OCI-LY7 (cell line): ENCODE data around the gene KRTCAP2. TPM values are rescaled to one million over a fixed set of nuclear protein-coding genes. Genes with fewer than 3 reads are reported as not detected.

Source experiments
- BruUV-seq: library from RNA; stranded (reverse); fragments of 400-500 nt; replicated peaks from 2 replicates; lab custom pipeline; 2021; lab: Mats Ljungman, UMichigan
- CTCF ChIA-PET: fragments of 300-600 bp; sonication (Branson Sonifier 250); formaldehyde crosslinking; loops from one replicate; lab custom pipeline; 2022; ENCODE audit warnings: antibody characterized with exemption; ENCODE audit not compliant: unreplicated experiment; lab: Charles Lee
- POLR2A ChIA-PET: fragments of 300-600 bp; sonication (Branson Sonifier 250); formaldehyde crosslinking; loops from one replicate; lab custom pipeline; 2022; ENCODE audit warnings: antibody characterized with exemption; lab: Charles Lee
- DNase-seq: peaks from one replicate; pipeline ENCODE4 v3.0.0-alpha.2; 2015; ENCODE audit warnings: low spot score
- H2AFZ ChIP-seq: fragments of 200-600 bp; sonication (generic), shearing (Covaris generic); 2 replicates; pipeline ENCODE4 v1.6.1; 2014; ENCODE audit warnings: mild to moderate bottlenecking, antibody characterized with exemption, low read length, moderate library complexity
- H3K27ac ChIP-seq: fragments of 200-600 bp; sonication (generic); 2 replicates; pipeline ENCODE4 v1.5.1; 2014; ENCODE audit warnings: mixed run types, low read depth, mild to moderate bottlenecking, moderate library complexity, low read length, inconsistent platforms; ENCODE audit not compliant: poor library complexity, severe bottlenecking
- H3K36me3 ChIP-seq: fragments of 200-600 bp; sonication (generic); 2 replicates; pipeline ENCODE4 v1.6.1; 2014; ENCODE audit warnings: mild to moderate bottlenecking, antibody characterized with exemption, low read length, moderate library complexity, mixed read lengths; ENCODE audit not compliant: insufficient read depth
- H3K4me1 ChIP-seq: fragments of 200-600 bp; sonication (generic); 2 replicates; pipeline ENCODE4 v1.5.1; 2014; ENCODE audit warnings: mild to moderate bottlenecking, low read length; ENCODE audit not compliant: insufficient read depth, poor library complexity, severe bottlenecking
- H3K4me2 ChIP-seq: fragments of 200-600 bp; sonication (generic); 2 replicates; pipeline ENCODE4 v1.6.1; 2014; ENCODE audit warnings: mild to moderate bottlenecking, low read length
- H3K4me3 ChIP-seq: fragments of 200-600 bp; sonication (generic); 2 replicates; pipeline ENCODE4 v1.5.1; 2014; ENCODE audit warnings: mild to moderate bottlenecking, low read depth, low read length; ENCODE audit not compliant: poor library complexity, severe bottlenecking
- H3K79me2 ChIP-seq: fragments of 200-600 bp; sonication (generic); 2 replicates; pipeline ENCODE4 v1.6.1; 2016; ENCODE audit warnings: low read depth, mild to moderate bottlenecking, low read length, moderate library complexity, mixed read lengths; ENCODE audit not compliant: insufficient read depth
- H3K9me2 ChIP-seq: fragments of 200-600 bp; sonication (generic); 2 replicates; pipeline ENCODE4 v1.6.1; 2016; ENCODE audit warnings: mild to moderate bottlenecking, low read length, mixed read lengths; ENCODE audit not compliant: insufficient read depth
- H3K9me3 ChIP-seq: fragments of 200-600 bp; sonication (generic); 2 replicates; pipeline ENCODE4 v1.6.1; 2014; ENCODE audit warnings: mild to moderate bottlenecking, mixed run types, low read length, mixed read lengths
- H4K20me1 ChIP-seq: fragments of 200-600 bp; sonication (generic); 2 replicates; pipeline ENCODE4 v1.6.1; 2014; ENCODE audit warnings: mild to moderate bottlenecking, antibody characterized with exemption, low read length, moderate library complexity, mixed read lengths; ENCODE audit not compliant: insufficient read depth
- EZH2phosphoT487 ChIP-seq: fragments of 200-600 bp; sonication (generic); IDR thresholded peaks from 2 replicates; pipeline ENCODE4 v1.6.1; 2018; ENCODE audit warnings: low read depth, borderline replicate concordance, mild to moderate bottlenecking, mixed run types, antibody characterized with exemption, low read length, moderate library complexity, mixed read lengths
- intact Hi-C: fragments of 100-400 bp; cut with micrococcal nuclease; formaldehyde crosslinking; loops from one replicate; pipeline ENCODE4 v1.10.0; 2022; ENCODE audit not compliant: unreplicated experiment
- total RNA-seq, 2 experiments: library from RNA; depleted of rRNA in 1 of 2; stranded (reverse); fragments of >200 nt in 1 of 2; shearing (Covaris generic) in 1 of 2; gene quantifications; 2 replicates each; pipeline ENCODE4 v1.2.3, GENCODE V29; 2014 to 2022
- TF ChIP-seq, protein P1 (sequence below): fragments of 200-600 bp; sonication (generic); conservative IDR thresholded peaks from 2 replicates; pipeline ENCODE4 v1.5.1; 2014; ENCODE audit warnings: mild to moderate bottlenecking, antibody characterized with exemption, low read length, moderate library complexity, mixed read lengths

Gene KRTCAP2
- total RNA-seq, 2 experiments from 2014 or later, result 128 to 141 TPM

DNA sequence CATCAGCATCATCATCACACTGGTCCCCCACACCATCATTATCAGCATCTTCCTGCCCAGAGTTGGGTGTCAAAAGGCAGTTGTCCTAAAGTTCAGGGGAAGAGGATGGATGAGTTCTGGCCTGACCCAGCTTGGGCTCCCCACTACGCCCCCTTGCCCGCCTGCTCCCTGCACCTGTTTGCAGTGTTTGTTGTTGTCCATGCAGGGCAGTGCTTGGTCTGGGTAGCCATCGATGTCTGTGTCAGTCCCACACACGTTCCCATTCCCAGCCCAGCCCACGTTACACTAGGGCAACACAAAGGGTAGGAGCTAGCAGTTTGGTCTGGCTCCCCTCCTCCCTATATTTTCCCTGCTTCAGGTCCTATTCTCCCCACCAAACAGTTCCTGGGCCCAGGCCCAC is 27.8 kb upstream of the KRTCAP2 start:
- intact Hi-C loops, result no loop called here

DNA sequence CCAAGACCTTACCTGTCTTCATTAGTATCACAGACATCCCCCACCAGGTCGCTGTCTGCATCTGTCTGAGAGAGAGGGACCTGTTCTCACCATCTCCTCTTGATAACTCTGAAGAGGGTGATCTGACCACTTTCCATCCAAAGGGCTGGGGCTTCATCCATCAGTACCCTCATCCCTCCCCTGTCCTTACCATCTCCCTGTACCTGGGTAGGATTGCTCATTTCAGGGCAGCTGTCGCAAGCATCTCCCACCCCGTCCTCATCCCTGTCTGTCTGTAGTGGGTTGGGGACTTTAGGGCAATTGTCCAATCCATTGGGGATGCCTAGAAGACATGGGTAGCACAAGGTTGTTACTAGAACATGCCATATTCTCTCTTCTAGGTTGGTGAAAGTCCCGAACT is 26.7 kb upstream of the KRTCAP2 start:
- CTCF ChIA-PET, result interaction anchor here (0.6 kb wide), 1 partner anchor 50 kb away, joined by 3 read pairs; no protein-coding TSS in a partner anchor
- BruUV-seq, result no TSS peak
- intact Hi-C loops, result no loop called here
- DNase-seq, result no peak
- no peak overlapping the region for H3K4me2 ChIP-seq
- no peak for TF ChIP-seq EZH2phosphoT487
- TF ChIP-seq, protein P1, sequence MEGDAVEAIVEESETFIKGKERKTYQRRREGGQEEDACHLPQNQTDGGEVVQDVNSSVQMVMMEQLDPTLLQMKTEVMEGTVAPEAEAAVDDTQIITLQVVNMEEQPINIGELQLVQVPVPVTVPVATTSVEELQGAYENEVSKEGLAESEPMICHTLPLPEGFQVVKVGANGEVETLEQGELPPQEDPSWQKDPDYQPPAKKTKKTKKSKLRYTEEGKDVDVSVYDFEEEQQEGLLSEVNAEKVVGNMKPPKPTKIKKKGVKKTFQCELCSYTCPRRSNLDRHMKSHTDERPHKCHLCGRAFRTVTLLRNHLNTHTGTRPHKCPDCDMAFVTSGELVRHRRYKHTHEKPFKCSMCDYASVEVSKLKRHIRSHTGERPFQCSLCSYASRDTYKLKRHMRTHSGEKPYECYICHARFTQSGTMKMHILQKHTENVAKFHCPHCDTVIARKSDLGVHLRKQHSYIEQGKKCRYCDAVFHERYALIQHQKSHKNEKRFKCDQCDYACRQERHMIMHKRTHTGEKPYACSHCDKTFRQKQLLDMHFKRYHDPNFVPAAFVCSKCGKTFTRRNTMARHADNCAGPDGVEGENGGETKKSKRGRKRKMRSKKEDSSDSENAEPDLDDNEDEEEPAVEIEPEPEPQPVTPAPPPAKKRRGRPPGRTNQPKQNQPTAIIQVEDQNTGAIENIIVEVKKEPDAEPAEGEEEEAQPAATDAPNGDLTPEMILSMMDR, result no peak
- no peaks in the 10 kb centered on the region for H3K9me2 ChIP-seq
- no peaks in the 10 kb centered on the region for H3K79me2 ChIP-seq
- POLR2A ChIA-PET, result no interaction called here
- no peaks in the 10 kb centered on the region for H3K9me3 ChIP-seq
- H3K36me3 ChIP-seq, result no peaks in the 10 kb centered on the region
- H4K20me1 ChIP-seq, result no peaks in the 10 kb centered on the region
- no peak overlapping the region for H3K27ac ChIP-seq
- H3K4me3 ChIP-seq, result no peak overlapping the region
- H3K4me1 ChIP-seq, result peaks cover 1% of the 10 kb centered on the region
- no peak overlapping the region for H2AFZ ChIP-seq

More for the DNA sequence above, 27.8 kb upstream of the KRTCAP2 start:
- ChIA-PET CTCF (no interaction called here), POLR2A (interaction anchor here (1.3 kb wide), 1 partner anchor 21 kb away, joined by 3 read pairs; no protein-coding TSS in a partner anchor)
- TF ChIP-seq EZH2phosphoT487, result no peak
- TF ChIP-seq, protein P1, result no peak
- H3K36me3 ChIP-seq, result no peaks in the 10 kb centered on the region
- no peak overlapping the region for H3K4me3 ChIP-seq
- H3K4me2 ChIP-seq, result no peak overlapping the region
- BruUV-seq, result no TSS peak
- H3K4me1 ChIP-seq, result no peaks in the 10 kb centered on the region
- no peaks in the 10 kb centered on the region for H3K9me3 ChIP-seq
- H3K9me2 ChIP-seq, result no peaks in the 10 kb centered on the region
- no peak overlapping the region for H3K27ac ChIP-seq
- no peaks in the 10 kb centered on the region for H4K20me1 ChIP-seq
- no peak for DNase-seq
- no peak overlapping the region for H2AFZ ChIP-seq
- H3K79me2 ChIP-seq, result no peaks in the 10 kb centered on the region

DNA sequence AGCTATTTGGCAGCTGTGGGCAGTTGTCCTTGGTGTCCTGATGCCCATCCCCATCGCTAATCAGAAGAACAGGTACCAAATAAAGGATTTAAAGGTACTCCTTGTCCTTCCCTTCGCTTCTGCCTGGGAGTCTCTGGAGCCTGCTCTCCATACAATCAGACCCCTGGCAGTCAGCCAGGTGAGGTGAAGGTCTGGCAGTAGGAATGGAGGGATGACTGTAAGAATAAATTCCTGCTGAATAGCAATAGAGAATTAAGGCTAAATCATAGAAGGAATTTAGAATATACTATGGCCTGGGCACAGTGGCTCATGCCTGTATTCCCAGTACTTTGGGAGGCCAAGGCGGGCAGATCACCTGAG is 25.4 kb upstream of the KRTCAP2 start:
- BruUV-seq, result no TSS peak
- POLR2A ChIA-PET, result interaction anchor here (0.7 kb wide), 1 partner anchor 94 kb away, joined by 3 read pairs; no protein-coding TSS in a partner anchor
- Histone ChIP-seq H3K4me1 (peaks cover 9% of the 10 kb centered on the region), H3K36me3 (no peaks in the 10 kb centered on the region), H3K9me2 (no peaks in the 10 kb centered on the region), H2AFZ (no peak overlapping the region), H3K4me2 (no peak overlapping the region), H3K27ac (no peak overlapping the region), H3K79me2 (no peaks in the 10 kb centered on the region), H3K4me3 (no peak overlapping the region), H3K9me3 (no peaks in the 10 kb centered on the region), H4K20me1 (no peaks in the 10 kb centered on the region)
- TF ChIP-seq EZH2phosphoT487, result no peak
- TF ChIP-seq, protein P1, result no peak
- no peak for DNase-seq
- CTCF ChIA-PET, result no interaction called here
- intact Hi-C loops, result no loop called here
